ENCODE measurements around the gene ZNF215.

DNA sequence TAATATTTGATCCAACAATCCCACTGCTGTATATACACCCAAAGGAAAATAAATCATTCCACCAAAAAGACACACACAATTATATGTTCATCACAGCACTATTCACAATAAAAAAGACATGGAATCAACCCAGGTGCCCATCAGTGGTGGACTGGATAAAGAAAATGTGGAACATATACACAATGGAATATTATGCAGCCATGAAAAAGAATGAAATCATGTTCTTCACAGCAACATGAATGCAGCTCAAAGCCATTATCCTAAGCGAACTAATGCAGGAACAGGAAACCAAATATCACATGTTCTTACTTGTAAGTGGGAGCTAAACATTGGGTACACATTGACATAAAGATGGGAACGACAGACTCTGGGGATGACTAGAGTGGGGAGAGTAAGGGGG, 6.5 kb upstream of the ZNF215 start:
- TF ChIP-seq CEBPB (IDR thresholded peaks at IDR 0.05; ENCODE audit: low read depth, low read length), result no peak
- no peak for TF ChIP-seq MAFK (IDR thresholded peaks at IDR 0.05; ENCODE audit: low read depth, low read length)
- TF ChIP-seq SMC3 (IDR thresholded peaks at IDR 0.05; ENCODE audit: low read depth, low read length), result no peak

All from IMR-90 (cell line).